EH (cell line): Measurements from ENCODE around the gene RNASE4.
"Not testable (repeated sequence)": the region's sequence is repeated elsewhere in the genome, so short reads cannot be mapped to it uniquely, and the experiment has no call there.

ENCODE experiments used
- DNase-seq: peaks from one replicate; pipeline ENCODE4 v3.0.0-alpha.2; 2015; ENCODE audit warnings: low read depth

RNASE4 gene, protein sequence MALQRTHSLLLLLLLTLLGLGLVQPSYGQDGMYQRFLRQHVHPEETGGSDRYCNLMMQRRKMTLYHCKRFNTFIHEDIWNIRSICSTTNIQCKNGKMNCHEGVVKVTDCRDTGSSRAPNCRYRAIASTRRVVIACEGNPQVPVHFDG

DNA sequence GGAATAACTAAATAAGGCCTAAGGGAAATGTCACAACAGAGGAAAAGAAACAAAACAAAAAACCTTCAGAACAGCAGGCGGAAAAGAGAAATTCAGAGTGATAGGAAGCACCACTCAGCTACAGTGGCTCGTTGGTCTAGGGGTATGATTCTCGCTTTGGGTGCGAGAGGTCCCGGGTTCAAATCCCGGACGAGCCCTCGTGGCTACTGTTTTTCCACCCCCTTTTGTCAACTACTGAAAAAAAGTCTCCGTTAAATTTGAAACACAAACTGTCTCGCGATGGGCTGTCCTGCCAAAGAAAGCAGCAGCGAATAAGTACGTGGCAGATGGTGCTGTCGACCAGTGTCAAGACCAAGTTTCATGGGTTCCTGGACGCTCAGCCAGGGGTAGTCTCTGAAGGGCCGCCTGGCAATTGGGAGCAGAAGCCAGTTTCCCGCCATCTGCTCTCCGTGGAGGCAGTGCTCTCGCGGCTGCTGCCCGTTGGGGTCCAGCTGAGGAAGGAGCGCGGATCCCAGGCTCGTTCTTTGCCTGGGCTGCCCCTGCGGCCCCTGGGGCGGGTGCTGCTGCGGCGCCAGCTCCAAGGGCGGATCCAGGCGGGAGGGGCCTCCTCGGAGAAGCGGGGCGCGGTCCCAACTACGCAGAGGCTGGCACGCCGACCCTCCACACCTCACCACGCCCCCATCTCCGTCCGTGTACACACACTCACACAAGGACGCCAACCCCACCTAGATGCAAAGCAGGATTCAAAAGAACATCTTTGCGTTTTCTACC, at the start of gene RNASE4:
RNASE4 (plus strand) TSS at position 670 of the 771 bp plus-strand sequence. CDS start 14,812 bp downstream, outside the sequence.
- peak; percentile 94 for DNase-seq

DNA sequence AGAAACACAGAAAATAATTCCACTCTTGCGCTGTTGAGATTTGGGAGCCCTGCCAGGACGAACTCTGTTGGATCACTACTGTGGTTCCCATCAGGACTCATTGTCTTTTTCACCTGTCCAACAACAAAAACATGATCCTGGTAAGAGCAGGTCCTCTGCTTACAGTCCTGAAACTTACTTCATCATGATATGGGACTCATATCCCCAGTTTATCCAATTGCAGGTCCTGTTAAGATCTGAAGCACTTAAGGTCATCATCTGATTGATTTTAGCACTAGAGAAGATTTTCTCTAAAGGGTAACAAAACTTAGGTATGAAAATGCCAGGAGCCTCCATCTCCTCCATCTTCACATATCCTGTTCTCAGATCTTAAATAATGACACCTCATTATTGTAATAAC, 42.8 kb upstream of the RNASE4 start, which contains the start of gene OR6S1:
OR6S1 (minus strand) TSS at position 101 of the 400 bp plus-strand sequence; CDS start at position 101, 0 bp downstream.
- DNase-seq = no peak

DNA sequence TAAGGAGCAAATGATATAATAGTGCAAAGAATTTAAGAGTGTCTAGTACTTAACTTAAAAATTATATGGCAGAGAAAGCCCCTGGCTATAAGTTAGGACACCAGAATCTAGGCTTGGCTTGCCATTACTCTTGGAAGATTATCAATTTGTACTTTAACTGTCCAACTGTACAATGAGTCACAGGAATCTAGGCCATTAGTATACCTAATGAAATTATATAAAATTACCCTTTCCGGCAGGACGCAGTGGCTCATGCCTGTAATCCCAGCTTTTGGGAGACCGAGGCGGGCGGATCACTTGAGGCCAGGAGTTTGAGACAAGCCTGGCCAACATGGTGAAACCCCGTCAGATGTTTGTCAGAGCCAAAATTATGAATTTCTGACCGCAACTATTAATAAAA, 42.2 kb upstream of the RNASE4 start:
- no peak for DNase-seq

DNA sequence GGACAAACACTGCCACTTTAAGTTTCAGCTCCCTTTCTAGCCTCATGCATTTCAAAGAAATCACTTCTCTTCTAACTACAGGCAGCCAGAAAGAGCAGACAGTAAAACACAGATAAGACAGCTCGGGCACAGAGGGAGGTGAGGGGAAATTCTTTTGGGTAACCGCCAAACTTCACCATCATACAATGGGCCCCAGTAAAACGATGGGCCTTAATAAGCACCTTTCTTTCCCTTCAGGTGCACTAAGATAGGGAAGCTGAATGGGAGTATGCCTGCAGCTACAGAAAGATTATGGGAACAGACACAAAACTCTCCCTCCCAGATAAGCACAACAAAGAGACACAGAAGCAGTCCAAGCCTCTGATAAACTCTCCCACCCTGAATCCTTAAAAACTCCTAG, 41.6 kb upstream of the RNASE4 start:
- not testable (repeated sequence) for DNase-seq

DNA sequence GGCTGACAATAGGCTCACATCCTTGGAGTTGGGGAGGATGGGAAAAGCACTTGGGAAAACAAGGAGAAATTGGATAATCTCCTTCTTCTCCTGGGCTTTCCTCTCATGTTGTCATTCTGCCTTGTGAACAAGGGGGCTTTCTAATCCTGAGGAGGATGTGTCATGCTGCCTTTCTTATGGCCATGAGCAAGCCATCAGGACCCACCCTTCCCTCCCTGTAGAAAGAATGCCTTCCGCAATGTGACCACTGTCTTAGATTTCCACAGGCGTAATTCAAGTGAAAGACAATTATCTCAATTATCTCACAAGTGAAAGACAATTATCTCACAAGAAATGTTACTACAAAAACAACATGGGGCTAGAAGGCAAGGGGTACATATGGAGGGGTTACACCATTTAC, 39.8 kb upstream of the RNASE4 start:
- no peak for DNase-seq

DNA sequence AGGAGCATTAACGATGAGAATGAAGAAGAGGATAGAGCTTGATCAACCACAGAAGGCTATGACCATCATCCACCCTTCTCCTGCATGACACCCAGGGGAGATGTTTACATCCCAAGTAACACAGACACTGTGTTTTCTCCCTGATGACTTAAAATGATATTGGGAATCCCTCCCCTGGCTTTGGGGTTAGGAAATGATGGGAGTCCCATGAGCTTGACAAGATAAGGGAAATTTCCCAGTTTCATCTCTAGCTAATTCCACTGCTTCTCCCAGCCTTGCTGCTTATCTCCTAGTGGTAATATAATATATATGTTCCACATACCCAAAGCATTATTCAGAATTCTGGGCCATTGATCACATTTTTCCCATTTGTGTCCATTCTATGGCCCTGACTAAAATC, 38.9 kb upstream of the RNASE4 start:
- DNase-seq = no peak

DNA sequence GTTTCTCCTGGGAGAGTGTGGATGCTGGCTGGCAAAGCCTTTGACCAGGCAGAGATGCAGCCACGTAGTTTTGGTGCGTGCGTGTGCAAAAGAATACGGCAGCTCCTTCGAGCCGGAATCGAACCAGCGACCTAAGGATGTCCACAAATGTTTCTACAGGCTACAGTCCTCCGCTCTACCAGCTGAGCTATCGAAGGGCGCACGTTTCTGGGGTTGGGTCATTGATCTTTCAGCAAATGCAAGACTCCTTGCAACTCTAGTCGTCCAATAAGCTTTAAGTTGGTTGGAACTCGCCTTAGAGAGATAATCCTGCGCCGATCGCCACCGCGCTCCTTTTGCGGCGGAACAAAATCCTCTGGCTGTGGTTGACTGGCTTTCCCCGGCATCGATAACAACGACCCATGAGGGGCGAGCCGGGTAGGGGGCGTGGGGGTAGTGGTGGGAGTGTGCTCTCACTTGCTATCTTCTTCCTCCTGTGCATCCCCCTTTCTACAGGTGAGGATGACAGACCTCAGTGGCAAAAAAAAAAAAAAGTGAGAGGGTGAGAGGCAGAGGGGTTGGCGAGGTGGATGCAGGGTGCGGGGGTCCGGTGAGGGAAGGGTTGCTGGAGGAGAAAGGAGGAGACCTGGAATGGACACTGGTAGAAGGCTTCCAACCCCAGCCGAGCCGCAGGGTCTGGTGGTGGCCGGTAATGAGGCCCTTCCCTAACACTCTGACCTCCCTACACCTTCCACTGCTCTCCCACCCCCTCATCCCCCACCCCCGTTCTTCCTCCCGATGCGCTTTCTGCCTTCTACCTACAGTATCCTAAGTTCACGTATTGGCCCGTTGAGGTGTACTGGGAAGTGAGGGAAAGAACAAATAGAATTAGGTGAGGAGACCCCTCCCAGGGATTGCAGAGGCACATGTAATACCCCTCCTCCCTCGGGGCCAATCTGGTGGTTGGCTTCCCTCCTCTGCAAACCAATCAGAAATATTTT, 31.1 kb upstream of the RNASE4 start:
- DNase-seq = peak; percentile 63

DNA sequence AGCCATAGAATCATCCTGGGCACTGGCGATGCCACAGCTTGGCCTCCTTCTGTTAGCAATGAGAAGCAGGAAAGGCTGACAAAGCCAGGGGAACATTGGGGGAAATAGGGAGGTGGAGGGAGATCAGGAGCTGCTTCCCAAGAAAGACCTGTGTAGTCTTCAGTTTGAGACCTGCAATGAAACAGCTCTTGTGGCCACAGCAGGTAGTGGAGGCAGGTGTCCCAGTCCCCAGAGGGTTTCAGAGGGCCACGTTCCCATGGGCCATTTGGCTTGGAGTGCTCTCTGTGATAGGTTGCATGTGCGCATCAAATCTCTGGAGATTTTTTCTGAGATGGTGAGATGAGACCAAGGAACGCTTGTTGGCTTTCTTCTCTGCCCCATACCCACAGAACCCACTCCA, 28.5 kb upstream of the RNASE4 start:
- no peak for DNase-seq

DNA sequence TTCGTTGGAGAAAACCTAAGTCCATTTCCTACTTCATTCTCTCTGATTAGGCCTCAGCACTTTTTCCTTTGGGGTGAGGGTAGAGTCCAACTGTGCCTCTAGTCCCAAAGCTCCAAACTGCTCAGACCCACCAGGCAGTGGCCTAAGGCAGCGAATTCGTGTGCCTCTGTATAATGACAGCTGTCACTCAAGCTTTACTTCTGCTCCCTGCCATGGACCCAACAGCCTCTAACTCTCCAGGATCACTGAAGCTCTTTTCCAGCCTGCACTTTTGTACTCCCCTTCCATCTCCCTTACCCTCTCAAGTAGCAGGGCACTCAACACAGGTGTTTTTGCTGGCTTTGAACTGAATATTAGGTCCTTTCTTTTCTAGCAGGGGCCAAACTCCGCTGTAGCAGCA, 28.1 kb upstream of the RNASE4 start:
- DNase-seq = no peak

DNA sequence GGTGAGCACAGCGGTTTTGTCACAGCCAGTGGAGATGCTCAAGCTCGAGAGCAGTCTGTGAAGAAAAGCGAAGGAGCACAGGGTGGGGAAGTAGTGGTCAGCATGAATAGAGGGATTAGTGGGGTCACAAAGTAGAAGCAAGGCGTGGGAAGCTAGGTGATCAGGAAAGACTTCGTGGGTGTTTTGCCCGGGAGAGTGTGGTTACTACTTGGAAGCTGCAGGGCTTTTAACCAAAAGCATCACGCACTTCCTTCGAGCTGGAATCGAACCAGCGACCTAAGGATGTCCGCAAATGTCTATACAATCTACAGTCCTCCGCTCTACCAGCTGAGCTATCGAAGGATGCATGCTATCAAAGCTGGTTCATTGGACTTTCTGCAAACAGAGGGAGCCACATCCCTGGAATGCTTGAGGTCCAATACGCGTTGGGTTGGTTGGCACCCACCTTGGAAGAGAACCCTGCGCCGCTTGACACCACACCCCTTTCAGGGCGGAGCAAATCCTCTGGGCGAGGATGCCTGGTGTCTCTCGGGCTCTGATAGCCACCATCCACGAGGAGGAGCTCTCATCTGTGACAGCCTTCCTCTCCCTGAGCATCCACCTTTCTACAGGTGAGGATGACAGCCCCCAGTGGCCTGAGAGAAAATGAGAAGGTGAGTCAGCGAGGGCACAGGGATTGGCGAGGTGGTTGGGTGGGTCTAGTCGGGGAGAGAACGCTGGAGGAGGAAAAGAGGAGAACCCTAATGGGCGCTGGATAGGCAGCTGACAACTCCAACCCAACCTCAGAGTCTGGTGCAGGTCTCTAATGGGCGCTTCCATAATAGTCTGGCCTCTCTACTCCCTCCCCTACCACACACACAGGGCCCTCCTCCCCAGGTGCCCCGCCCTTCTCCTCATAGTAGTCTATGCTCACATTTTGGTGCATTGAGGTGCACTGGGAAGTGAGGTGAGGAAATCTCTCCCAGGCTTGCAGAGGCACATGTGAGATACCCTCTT, 26.8 kb upstream of the RNASE4 start:
- DNase-seq = no peak

DNA sequence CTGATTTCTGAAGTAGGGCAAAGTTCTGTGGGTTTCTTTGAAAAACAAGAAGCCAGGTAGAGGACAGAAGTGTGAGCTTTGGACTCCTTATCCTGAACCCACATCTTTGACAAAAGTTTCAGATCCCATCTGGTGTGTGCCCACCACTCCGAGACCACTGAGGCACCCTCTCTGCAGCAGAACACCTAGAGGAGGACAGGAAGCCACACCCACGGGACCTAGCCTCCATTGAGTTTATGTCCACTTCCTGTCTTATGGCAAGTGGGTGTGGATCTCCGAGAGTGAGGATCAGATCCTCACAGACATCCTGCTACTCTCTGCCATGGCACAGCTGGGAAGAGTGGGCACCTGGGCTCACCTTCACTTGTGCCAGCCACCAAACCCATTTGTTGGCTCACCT, 26.1 kb upstream of the RNASE4 start:
- no peak for DNase-seq

DNA sequence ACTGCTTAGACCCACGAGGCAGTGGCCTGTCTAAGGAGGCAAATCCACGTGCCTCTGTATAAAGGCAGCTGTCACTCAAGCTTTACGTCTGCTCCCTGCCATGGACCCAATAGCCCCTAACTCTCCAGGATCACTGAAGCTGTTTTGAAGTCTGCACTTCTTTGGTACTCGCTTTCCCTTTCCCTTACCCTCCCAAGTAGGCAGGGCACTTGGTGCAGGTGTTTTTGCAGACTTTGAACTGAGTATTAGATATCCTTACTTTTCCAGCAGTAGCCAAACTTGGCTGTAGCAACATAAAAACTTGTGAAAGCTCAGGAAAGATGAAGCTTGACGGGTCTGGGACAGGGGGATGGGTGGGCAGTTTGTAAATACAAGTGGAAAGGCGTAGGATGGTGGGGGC, 25.0 kb upstream of the RNASE4 start:
- DNase-seq = no peak

DNA sequence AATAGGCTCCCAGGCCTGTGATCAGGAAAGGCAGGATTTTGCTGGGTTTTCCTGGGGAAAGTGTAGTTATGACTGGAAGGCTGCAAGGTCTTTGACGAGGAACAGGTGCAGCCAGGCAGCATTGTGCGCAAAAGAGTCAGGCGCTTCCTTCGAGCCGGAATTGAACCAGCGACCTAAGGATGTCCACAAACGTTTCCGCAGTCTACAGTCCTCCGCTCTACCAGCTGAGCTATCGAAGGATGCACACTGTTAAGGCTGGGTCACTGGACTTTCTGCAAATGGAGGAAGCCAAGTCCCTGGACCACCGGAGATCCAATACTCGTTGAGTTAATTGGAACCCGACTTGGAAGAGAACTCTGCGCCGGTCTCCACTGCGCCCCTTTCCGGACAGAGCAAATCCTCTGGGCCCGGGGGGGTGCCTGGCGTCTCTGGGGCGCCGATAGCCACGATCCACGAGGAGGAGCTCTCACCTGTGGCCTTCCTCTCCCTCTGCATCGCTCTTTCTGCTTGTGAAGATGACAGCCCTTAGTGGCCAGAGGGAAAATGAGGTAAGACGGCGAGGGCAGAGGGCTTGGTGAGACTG, 24.5 kb upstream of the RNASE4 start:
- no peak for DNase-seq

DNA sequence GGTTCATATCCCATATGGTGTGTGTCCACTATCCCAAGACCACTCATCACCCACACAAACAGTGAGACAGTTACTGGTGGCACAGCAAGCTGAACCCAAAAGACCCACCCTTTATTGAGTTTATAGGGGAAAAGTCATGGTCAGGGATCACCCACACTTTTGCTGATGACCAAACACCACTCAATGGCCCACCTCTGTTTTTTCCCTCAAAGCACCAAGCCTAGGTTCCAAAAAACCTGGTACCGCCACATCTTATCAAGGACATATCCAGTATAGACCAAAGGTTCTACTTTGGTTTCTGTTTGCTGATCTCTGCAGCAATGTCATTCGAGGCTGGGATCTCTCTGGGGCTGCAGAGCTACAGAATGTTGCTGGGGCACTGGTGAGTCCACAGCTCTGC, 23.2 kb upstream of the RNASE4 start:
- no peak for DNase-seq

DNA sequence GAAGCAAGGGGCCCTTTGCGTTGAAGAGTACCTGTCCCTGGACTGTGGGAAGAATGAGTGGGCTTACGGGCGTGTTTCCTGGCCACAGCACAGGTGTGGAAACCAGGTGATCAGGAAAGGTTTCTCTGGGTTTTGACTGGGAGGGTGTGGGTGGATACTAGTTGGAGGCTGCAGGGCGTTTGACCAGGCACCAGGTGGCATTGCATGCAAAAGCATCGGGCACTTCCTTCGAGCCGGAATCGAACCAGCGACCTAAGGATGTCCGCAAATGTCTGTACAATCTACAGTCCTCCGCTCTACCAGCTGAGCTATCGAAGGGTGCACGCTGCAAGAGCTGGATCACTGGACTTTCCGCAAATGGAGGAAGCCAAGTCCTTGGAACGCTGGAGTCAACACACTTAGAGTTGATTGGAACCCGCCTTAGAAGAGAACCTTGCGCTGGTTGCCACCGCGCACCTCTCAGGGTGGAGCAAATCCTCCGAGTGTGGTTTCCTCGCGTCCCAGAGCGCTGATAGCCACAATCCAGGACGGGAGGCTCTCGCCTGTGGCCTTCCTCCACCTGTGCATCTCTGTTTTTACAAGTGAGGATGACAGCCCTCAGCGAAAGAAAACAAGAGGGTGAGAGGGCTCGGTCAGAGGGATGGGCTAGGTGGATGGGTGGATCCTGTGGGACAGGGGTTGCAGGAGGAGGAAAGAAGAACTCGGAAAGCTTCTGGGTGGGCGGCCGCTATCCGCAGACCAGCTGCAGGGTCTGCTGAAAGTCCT, 21.2 kb upstream of the RNASE4 start:
- peak; percentile 64 for DNase-seq

DNA sequence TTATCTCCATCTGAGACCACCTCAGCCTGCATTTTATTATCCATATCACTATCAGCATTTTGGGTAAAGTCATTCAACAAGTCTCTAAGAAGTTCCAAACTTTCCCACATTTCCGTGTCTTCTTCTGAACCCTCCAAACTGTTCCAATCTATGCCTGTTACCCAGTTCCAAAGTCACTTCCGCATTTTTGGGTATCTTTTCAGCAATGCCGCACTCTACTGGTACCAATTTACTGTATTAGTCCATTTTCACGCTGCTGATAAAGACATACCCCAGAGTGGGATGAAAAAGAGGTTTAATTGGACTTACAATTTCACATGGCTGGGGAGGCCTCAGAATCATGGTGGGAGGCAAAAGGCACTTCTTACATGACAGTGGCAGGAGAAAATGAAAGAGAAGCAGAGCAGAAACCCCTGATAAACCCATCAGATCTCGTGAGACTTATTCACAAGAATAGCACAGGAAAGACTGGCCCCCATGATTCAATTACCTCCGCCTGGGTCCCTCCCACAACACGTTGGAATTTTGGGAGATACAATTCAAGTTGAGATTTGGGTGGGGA, 17.9 kb upstream of the RNASE4 start:
- not testable (repeated sequence) for DNase-seq

DNA sequence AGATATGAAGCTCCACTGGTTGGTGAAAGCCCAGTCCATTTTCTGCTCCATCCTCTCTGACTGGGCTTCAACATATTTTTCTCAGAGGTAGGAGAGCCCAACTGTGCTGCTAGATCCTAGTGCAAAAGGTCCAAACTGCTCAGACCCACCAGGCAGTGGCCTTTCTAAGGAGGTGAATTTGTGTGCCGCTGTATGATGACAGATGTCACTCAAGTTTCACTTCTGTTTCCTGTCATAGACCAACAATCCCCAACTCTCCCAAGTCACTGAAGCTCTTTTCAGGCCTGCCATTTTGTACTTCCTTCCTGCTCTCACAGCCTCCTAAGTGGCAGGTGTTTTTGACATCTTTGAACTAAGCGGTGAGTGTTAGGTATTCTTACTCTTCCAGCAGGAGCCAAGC, 16.4 kb upstream of the RNASE4 start:
- no peak for DNase-seq

DNA sequence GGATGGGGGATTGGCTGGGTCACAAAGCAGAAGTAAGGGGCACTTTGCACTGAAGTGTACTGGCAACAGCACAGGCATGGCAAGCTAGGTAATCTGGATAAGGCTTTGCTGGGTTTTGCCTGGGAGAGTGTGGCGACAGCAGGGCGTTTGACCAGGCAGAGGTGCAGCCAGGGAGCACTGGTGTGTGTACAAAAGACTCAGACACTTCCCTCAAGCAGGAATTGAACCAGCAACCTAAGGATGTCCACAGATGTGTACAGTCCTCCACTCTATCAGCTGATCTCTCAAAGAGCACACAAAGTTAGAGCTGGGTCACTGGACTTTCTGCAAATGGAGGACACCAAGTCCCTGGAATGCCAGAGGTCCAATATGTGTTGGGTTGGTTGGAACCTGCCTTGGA, 15.4 kb upstream of the RNASE4 start:
- no peak for DNase-seq

DNA sequence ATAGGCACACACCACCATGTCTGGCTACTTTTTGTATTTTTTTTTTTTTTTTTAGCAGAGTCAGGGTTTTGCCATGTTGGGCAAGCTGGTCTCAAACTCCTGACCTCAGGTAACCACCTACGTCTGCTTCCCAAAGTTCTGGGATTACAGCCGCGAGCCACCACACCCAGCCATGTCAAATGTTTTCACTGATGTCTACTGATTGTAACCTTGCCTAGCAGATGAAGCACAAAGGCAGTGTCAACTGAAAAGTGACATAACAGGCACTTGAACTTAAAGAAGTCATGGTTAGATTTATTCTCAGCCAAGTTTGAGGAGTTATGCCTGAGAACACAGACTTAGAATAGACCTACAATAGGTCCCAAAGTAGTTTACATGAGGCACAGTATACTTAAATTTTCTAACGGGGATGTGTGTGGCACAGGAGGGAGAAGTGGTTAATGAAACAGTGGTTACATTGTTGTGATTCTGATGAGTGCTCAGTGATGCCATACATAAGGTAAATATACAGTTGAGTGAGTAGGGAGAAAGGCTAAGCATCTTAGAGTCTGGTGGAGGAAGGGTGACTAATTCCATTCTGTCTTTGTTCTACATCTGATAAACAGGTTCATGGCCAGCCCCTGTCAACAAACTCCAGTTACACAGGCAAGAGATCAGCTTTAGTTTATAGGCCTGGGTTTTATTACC, 12.6 kb upstream of the RNASE4 start:
- DNase-seq = no peak
